ENCODE measurements around the gene SLC15A4.

Gene SLC15A4

GRCh38 chr12:128792398-128792797, 31.4 kb downstream of the SLC15A4 start:
- no peak for DNase-seq

DNA sequence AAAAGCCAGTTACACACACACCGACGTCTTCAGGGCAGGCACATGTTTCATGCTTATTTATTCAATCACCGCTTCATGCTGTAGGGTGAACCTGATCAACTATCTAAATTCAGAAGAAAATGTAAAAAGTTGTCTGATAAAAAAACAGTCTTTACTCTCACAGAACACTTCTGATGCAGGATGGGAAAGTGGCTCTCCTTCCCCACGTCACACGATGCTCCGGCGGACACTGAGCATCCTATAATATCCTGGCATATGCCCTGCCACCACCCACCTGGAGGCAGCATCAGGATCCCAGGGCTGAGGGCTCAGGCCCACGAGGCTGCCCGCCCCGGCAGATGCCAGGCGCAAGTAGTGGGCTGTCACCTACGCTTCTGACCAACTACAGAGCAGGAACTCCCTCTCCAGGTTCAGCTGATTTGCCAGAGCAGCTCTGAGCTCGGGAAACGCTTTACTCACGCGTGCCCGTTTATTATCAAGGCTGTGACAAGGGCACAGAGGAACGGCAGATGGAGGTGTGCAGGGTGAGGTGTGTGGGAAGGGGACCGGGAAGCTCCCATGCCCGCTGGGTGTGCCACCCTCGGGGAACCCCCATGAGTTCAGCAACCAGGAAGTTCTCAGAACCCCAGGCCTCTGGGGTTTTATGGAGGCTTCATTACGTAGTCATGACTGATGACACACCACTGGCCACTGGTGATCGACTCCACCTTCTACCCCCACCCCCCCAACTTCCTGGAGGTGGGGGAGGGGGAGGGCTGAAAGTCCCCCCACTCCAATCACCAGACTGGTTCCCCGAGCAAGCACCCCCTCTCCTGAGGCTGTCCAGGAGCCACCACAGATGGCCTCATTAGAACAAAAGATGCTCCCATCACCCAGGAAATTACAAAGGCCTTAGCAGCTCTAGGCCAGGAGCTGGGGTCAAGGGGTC, 32.1 kb downstream of the SLC15A4 start:
- DNase-seq = no peak

DNA sequence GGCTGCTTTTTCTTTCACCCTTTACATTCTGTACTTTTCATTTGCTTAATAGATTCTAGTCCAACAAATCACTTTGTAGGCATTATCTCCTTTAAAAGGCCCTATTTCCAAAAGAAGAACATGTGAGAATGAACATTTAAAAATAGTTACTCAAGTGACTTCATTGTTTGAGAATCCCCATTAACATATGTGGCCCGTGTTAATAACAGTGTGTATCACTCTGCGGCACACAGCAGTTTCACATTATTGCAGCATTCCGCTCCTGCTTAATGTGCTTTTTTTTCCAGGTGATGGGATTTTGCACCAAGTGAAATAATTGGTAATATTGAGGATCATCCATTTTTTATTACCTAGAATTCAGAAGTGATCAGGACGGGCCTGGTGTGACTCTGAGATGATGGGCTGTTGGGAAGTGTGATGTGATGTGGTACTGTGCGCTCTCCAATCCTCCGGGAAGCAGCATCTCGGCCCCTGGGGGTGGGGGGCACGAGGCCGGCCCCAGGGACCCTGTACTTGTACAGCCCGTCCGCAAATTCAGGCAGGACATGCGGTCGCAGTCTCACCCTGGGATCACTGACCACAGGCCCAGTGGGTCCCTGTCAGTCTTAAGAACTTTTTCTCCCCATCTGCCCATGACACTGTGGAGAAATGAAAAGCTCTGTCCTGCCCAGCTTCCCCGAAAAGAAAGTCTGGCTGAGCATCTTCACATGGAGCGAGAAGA, 32.9 kb downstream of the SLC15A4 start:
- no peak for DNase-seq

GRCh38 chr12:128790221-128790620, 33.5 kb downstream of the SLC15A4 start:
- no peak for DNase-seq

DNA sequence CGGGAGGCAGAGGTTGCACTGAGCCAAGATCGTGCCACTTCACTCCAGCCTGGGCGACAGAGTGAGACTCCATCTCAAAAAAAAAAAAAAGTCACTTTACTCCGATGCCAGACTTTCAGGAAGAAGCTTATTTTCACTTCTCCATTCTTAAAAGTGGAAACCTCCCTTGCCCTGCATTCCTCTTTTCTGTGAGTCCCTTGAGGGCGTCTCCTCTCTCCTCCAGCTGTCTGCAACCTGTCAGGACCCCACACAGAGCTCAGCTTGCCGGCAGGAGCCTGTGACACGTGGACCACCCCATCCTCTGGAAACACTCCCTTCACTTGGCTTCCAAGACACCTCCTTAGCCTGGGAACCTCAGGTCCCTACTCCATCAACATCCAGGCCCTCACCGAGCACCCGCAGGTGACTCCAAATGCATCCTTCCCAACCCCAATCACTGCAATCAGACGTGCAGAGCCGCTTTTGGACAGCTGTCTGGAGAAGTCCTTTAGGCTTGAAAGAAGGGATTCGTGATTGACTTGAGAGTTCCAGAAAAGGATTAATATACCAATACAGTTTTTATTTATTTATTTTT, 34.3 kb downstream of the SLC15A4 start:
- no peak for DNase-seq

GRCh38 chr12:128787827-128788226, 35.9 kb downstream of the SLC15A4 start:
- no peak for DNase-seq

GRCh38 chr12:128786741-128787391, 36.9 kb downstream of the SLC15A4 start:
- no peak for DNase-seq

DNA sequence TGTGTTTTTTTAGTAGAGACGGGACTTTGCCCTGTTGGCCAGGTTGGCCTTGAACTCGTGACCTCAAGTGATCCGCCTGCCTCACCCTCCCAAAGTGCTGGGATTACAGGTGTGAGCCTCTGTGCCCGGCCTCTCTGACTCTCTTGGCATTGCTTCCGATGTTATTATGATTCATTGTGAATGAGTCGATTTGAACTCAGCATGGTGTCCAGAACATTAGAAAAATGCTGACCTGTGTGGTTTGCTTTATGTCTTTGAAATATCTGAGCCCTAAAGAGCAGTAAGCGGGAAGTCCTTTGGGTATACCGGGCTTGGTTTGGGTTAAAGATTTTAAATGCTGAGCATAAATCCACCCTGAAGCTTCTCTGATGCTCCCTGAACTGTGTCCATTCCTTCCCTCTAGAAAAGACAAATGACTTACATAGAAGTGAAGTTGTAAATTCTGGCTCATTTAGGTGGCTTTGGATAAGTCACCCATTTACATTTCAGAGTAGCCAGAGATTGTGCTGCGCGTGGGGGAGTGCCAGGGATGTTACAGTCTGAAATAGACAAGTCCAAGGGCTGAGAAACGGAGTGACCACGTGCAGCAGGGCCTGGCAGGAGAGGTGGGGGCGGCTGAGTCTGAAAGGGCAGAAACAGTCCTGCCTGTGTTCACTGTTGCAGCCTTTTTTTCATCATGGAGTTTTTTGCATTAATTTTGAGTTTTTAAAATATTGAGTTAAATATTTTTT, 39.6 kb downstream of the SLC15A4 start:
- DNase-seq = no peak

DNA sequence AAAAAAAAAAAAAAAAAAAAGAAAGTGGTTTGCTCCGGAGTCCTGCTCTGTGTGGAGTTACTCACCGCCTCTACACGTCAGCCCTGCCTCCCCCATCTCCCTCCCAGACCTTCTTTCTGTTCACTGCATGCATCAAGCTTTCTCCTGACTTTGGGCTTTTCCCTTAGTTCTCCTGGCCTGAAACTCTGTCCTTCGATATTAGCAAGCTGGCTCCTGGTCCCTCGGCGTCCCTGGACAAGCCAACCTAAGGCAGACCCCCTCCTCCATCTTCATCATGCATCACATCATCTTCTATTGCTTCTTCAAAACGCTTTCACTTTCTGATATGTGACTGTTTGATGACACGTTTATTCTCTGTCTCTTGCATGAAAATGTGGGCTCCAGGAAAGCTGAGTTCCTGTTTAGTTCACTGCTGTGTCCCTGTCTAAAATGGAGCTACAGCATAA, 40.6 kb downstream of the SLC15A4 start:
- DNase-seq = no peak

- DNase-seq = no peak
Observed at GRCh38 chr12:128779901-128780300, 43.9 kb downstream of the SLC15A4 start.

GRCh38 chr12:128772249-128772648, 51.5 kb downstream of the SLC15A4 start:
- DNase-seq = no peak

- no peak for DNase-seq
Observed at GRCh38 chr12:128771681-128772080, 52.1 kb downstream of the SLC15A4 start.

GRCh38 chr12:128767518-128767917, 56.2 kb downstream of the SLC15A4 start:
- DNase-seq = no peak

DNA sequence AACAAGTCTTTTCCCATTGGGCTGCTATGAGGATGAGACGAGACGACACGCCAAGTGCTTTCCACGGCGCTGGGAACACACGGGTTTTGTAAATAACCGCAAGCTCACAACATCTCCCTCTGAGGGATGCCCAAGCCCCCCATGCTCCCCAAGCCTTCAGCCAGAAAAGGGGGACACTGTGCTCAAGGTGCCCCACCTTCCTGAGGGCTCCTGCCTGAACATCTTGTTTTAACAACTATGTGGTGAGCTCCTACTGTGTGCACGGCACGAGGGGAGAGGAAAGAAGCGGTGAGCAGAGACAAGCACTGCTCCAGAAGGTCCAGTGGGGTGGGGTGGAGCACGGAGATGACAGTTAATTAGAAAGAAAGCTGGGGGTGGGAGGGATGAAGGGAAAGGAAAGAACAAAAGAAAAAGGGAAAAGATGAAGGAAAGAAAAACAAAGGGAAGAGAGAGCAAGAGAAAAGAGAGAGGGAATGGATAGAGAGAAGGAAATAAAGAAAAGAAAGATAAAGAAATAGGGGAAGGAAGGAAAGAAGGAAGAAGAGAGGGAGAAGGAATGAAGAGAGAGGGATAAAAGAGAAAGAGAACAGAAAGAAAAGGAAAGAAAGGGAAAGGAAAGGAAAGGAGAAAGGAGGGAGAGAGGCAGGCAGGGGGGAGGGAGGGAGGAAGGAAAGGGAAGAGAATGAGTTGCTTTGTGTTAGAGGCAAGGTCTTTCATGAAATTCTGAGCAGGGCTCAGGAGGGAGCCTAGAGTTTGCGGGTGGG, 56.8 kb downstream of the SLC15A4 start:
- no peak for DNase-seq

- DNase-seq = no peak
Observed at GRCh38 chr12:128763395-128763794, 60.4 kb downstream of the SLC15A4 start.

DNA sequence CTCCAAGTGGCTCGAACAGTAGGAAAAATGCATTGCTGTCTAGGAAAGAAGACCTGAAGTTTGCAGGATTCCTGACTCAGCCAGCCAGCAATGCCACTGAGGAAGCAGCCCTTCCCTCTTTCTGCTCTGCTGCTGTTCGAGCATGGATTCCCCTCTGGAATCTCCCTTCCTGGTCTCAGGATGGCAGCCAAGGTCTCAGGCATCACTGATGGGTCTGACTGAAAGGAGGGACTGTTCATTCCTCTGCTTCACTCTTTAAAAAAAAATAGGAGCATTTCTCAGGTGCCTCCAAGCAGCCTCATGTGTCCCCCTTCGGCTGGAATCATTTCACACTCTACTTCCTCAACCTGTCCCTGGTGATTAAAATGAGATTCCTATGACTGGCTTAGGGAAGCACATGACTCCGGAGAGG, 62.4 kb downstream of the SLC15A4 start:
- DNase-seq = no peak

GRCh38 chr12:128755566-128755965, 68.2 kb downstream of the SLC15A4 start:
- no peak for DNase-seq

GRCh38 chr12:128754275-128754674, 69.5 kb downstream of the SLC15A4 start:
- DNase-seq = no peak

DNA sequence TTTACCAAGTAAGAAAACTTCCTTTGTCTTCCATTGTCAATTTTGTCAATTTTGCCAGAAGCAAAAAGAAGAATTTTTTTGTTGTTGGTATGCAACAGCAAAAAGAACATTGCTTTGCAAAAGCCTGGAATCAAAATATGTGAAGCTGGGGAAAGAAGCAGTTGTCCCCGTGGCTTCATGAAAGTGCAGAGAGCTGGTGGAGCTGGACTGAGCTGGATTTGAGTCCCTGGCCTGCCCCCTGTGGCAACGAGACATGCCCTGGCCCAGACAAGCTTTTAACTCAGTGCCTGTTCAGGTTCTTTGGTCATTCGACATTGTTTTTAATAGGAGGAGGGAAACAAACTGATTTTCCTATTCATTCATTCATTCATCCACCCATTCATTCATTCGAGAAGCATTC, 70.3 kb downstream of the SLC15A4 start:
- DNase-seq = no peak

DNA sequence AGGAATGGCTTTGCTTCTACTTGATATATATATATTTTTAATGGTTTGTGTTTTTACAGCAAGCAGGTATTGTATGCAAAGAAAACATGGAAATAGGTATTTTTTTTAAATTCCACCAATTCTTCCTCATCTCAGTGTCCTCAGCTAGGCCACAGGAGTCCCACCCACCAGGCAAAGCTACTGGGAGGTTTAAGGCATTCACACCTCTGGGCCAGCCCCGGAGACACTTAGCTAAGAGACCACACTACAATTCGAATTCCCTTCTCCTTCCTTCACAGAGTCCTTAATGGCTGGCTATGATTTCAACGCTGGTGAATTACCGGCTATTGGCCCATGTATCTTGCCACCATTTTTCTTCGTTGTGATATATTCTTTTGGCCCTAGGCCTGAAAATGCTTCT, 71.4 kb downstream of the SLC15A4 start:
- no peak for DNase-seq

DNA sequence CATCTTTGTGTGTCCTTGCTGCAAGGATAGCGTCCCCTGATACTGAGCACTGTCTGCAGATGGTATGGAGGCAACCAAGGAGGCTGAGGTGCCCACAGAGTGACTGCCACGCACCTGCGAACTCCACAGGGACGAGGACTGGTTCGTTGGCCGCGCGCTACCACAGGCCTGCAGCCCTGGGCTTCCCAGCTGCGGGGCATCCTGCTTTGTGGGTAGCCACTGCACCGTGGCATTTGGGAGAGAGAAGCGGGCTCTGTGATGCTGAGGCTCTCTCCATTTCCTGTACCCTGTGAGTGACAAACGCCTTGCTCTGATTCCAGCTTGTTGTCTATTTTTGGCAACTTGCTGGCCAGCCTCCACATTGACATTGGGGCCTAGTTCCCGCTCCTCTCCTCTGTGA, 76.3 kb downstream of the SLC15A4 start:
- no peak for DNase-seq

All from NCI-H510A treated with DMSO at 0.1 percent for 48 hours (cell line).